ENCODE results near the gene GAPDH. TPM values are rescaled to one million over a fixed set of nuclear protein-coding genes. Genes with fewer than 3 reads are reported as not detected.

GAPDH gene
- polyA plus RNA-seq, 3 donors, result 2,879 to 3,427 (median 3,223) TPM

DNA sequence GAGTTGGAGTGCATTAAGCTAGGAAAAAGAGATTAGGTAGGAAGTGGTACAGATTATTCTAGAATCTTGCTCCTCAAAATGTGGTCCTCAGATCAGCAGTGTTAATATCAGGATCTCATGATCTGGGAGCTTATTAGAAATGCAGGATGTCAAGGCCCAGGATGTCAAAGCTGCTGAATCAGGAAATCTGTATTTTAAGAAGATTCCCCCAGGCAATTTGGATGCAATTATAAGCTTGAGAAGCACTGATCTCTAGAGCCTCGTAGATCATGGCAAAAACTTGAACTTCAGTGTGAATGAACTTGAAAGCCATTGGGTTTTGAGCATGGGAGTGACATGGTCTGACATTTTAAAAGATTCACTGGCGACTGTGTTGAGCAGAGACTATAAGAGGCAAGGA is 33.9 kb upstream of the GAPDH start:
- Mint-ChIP-seq H3K4me3 (no peak overlapping the region), H3K9me3 (no peaks in the 10 kb centered on the region), H3K36me3 (peaks cover 25 to 53% of the 10 kb centered on the region in 2 donors), H3K27me3 (ENCODE audit: low read depth in 3 of 3) (no peaks in the 10 kb centered on the region), H3K27ac (peak overlapping the region in 1 of 7 donors; percentile 7), H3K4me1 (peaks cover 4% of the 10 kb centered on the region)
- Histone ChIP-seq H3K9me3 (replicated peaks in 1 of 2; ENCODE audit: control insufficient read depth in 1 of 2, insufficient read depth in 1 of 2, low read length in 2 of 2) (no peaks in the 10 kb centered on the region), H3K36me3 (replicated peaks in 1 of 2; ENCODE audit: control insufficient read depth in 1 of 2, insufficient read depth in 2 of 2, low read length in 2 of 2) (peaks cover 61 to 92% of the 10 kb centered on the region in 2 donors), H3K4me1 (ENCODE audit: control insufficient read depth in 1 of 2, insufficient read depth in 2 of 2, low read length in 2 of 2) (peaks cover 1 to 6% of the 10 kb centered on the region in 2 donors), H2AFZ (ENCODE audit: insufficient read depth, low read depth, low read length, poor library complexity, severe bottlenecking) (no peak overlapping the region), H3K27me3 (ENCODE audit: control insufficient read depth in 2 of 2, insufficient read depth in 2 of 2, low read length in 2 of 2) (no peaks in the 10 kb centered on the region), H3K79me2 (ENCODE audit: insufficient read depth, low read length) (peaks cover 98% of the 10 kb centered on the region), H4K20me1 (ENCODE audit: insufficient read depth, low read length) (peaks cover under 1% of the 10 kb centered on the region), H3K27ac (ENCODE audit: low read depth in 1 of 2, low read length in 2 of 2) (no peak overlapping the region), H3K4me3 (replicated peaks in 1 of 3; ENCODE audit: low read depth in 2 of 3, low read length in 3 of 3) (no peak overlapping the region), H3K4me2 (replicated peaks; ENCODE audit: extremely low read depth, low read length, poor library complexity, severe bottlenecking) (no peak overlapping the region), H3K9ac (ENCODE audit: insufficient read depth, low read length, poor library complexity, severe bottlenecking) (no peak overlapping the region)
- WGBS (ENCODE audit: insufficient coverage), result 100% methylated on average over 2 of the region's 2 CpGs
- intact Hi-C loops (cut with micrococcal nuclease), result no loop called here
- TF ChIP-seq, protein P1, sequence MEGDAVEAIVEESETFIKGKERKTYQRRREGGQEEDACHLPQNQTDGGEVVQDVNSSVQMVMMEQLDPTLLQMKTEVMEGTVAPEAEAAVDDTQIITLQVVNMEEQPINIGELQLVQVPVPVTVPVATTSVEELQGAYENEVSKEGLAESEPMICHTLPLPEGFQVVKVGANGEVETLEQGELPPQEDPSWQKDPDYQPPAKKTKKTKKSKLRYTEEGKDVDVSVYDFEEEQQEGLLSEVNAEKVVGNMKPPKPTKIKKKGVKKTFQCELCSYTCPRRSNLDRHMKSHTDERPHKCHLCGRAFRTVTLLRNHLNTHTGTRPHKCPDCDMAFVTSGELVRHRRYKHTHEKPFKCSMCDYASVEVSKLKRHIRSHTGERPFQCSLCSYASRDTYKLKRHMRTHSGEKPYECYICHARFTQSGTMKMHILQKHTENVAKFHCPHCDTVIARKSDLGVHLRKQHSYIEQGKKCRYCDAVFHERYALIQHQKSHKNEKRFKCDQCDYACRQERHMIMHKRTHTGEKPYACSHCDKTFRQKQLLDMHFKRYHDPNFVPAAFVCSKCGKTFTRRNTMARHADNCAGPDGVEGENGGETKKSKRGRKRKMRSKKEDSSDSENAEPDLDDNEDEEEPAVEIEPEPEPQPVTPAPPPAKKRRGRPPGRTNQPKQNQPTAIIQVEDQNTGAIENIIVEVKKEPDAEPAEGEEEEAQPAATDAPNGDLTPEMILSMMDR (IDR thresholded peaks at IDR 0.05), result no peak
- DNase-seq, result no peak

DNA sequence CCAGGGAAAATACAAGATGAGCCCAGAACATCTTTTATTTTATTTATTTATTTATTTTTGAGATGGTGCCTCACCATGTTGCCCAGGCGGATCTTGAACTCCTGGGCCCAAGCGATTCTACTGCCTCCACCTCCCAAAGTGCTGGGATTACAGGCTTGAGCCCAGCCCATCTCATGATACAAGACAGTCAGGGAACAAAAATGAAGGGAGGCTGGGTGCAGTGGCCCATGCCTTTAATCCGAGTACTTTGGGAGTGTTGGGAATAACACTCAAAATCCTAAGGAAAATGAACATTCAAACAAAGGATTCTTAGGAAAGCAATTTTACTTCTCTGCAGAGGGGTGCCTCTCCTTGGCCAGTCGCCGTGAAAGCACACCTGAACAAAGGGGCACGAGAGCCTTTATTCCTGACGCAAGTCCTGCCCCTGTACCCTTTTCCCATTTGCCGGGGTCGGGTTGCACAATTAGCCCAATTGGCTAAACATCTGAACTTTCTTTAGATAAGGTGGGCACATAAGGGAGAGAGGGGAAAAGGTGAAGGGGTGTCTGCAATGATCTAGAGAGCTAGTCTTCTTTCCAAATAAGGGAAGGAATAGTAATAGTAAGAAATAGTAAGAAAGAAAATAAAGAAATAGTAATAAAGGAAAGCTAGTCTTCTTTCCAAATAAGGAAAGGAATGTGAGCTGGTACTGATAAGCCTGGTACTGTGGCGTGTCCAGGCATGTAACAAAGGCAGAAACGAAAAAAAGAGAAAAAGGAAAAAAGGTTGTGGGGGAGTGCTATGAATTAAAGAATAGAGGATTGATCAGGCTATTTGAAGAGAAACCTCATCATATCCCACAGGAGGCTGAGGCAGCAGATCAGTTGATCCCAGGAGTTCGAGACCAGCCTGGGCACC is 27.0 kb upstream of the GAPDH start:
- Mint-ChIP-seq H3K4me3 (no peak overlapping the region), H3K9me3 (no peaks in the 10 kb centered on the region), H3K4me1 (no peaks in the 10 kb centered on the region), H3K27me3 (ENCODE audit: low read depth in 3 of 3) (peaks cover 0 to 4% (median 0%) of the 10 kb centered on the region in 3 donors), H3K36me3 (peaks cover 46 to 71% of the 10 kb centered on the region in 2 donors), H3K27ac (peak overlapping the region in 1 of 7 donors; percentile 57)
- intact Hi-C loops (cut with micrococcal nuclease), result no loop called here
- no peak overlapping the region for H3K4me3 ChIP-seq (replicated peaks in 1 of 3; ENCODE audit: low read depth in 2 of 3, low read length in 3 of 3)
- no peak overlapping the region for H3K4me2 ChIP-seq (replicated peaks; ENCODE audit: extremely low read depth, low read length, poor library complexity, severe bottlenecking)
- 95% methylated on average over 6 of the region's 12 CpGs for WGBS (ENCODE audit: insufficient coverage)
- H3K27ac ChIP-seq (ENCODE audit: low read depth in 1 of 2, low read length in 2 of 2), result no peak overlapping the region
- peaks cover 54 to 96% of the 10 kb centered on the region in 2 donors for H3K36me3 ChIP-seq (replicated peaks in 1 of 2; ENCODE audit: control insufficient read depth in 1 of 2, insufficient read depth in 2 of 2, low read length in 2 of 2)
- no peak for DNase-seq
- no peaks in the 10 kb centered on the region for H3K9me3 ChIP-seq (replicated peaks in 1 of 2; ENCODE audit: control insufficient read depth in 1 of 2, insufficient read depth in 1 of 2, low read length in 2 of 2)
- H2AFZ ChIP-seq (ENCODE audit: insufficient read depth, low read depth, low read length, poor library complexity, severe bottlenecking), result no peak overlapping the region
- peaks cover 84% of the 10 kb centered on the region for H3K79me2 ChIP-seq (ENCODE audit: insufficient read depth, low read length)
- no peak overlapping the region for H3K9ac ChIP-seq (ENCODE audit: insufficient read depth, low read length, poor library complexity, severe bottlenecking)
- H3K27me3 ChIP-seq (ENCODE audit: control insufficient read depth in 2 of 2, insufficient read depth in 2 of 2, low read length in 2 of 2), result no peaks in the 10 kb centered on the region
- H4K20me1 ChIP-seq (ENCODE audit: insufficient read depth, low read length), result no peaks in the 10 kb centered on the region
- TF ChIP-seq, protein P1 (IDR thresholded peaks at IDR 0.05), result no peak
- no peaks in the 10 kb centered on the region for H3K4me1 ChIP-seq (ENCODE audit: control insufficient read depth in 1 of 2, insufficient read depth in 2 of 2, low read length in 2 of 2)

Data from CD14-positive monocyte (primary cell).